ENCODE data around the gene LDLRAD4. TPM values are rescaled to one million over a fixed set of nuclear protein-coding genes. Genes with fewer than 3 reads are reported as not detected.

Gene LDLRAD4
- polyA plus RNA-seq, 3 donors: 10.3 to 11.5 (median 10.9) TPM

DNA sequence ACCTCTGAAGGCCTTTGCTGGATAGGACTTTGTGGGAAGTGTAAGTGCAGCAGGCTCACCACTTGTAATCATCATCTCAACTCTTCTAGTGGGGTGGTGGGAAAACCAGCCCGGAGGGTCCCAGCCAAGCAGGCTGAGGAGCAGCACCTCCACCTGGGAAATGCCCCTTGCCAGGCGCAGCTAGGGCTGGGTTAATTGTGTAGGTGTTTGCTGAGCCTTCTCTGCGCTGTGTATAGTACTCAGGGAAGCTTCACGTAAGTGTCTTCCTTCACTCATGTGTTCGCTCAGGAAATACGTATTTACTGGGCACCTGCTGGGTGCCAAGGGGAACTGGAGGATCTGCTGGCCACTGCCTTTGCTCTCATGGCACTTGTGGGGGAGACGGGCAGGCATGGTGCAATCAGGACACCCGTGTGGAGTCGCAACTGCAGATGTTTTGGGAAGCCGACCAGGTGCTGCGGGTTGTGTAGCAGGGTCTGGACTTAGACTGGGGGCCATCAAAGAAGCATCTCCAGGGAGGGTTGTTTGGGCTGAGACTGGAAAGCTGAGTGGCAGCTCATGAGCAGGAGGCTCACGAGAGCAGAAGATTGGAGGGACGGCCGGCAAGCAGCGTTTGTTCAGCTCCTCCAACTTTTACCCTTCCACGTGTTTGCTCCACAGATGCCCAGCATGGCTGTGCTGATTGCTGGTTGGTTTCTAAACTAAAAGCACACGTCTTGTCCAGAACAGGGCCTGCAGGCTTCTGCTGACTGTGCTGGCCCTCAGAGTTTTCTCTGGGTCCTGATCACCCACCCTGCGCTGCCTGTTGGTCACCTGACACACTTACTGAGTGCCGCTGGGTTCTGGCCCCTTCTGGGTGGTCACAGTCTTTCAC lies 164.6 kb downstream of the LDLRAD4 start:
- DNase-seq (ENCODE audit: extremely low read depth in 1 of 11, low read depth in 9 of 11, low spot score in 4 of 11): no peak

DNA sequence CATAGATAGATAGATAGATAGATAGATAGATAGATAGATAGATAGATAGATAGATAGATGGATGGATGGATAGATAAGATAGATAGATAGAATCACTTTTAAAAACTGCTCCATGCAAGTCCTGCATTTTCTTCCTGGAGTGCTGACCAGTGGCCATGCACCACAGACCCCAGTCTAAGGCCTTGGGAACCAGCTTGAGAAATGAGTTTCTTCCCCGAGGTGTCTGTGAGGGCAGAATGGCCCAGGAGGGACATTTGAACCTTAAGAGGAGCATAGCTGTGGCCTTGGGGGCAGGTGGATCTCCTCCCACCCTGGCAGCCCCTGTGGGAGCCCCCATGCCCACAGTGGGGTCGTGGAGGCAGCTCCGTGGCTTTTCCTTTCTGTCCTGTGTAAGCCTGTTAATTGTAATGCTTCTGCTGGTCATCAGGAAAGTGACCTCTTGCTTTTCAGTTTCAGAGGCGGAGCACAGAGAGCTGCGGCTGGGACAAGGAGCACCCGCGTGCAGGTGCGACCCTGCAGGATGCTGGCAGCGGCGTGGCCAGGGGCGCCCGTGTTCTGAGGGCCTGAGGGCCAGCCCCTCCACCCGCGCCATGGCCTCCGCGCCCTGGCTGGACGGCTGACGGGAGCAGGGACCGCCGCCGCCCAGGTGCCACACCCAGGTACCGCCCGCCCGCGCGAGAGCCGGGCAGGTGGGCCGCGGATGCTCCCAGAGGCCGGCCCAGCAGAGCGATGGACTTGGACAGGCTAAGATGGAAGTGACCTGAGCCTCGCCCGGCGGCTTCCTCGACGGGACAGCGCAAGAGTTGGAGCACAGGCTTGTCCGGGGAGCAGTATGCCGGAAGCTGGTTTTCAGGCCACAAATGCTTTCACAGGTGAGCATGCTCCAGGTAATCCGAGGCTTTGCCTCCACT lies 168.6 kb downstream of the LDLRAD4 start:
- no peak for DNase-seq (ENCODE audit: extremely low read depth in 1 of 11, low read depth in 9 of 11, low spot score in 4 of 11)

- no peak for DNase-seq (ENCODE audit: extremely low read depth in 1 of 11, low read depth in 9 of 11, low spot score in 4 of 11)
Observed at GRCh38 chr18:13387855-13388548, 169.4 kb downstream of the LDLRAD4 start.

DNA sequence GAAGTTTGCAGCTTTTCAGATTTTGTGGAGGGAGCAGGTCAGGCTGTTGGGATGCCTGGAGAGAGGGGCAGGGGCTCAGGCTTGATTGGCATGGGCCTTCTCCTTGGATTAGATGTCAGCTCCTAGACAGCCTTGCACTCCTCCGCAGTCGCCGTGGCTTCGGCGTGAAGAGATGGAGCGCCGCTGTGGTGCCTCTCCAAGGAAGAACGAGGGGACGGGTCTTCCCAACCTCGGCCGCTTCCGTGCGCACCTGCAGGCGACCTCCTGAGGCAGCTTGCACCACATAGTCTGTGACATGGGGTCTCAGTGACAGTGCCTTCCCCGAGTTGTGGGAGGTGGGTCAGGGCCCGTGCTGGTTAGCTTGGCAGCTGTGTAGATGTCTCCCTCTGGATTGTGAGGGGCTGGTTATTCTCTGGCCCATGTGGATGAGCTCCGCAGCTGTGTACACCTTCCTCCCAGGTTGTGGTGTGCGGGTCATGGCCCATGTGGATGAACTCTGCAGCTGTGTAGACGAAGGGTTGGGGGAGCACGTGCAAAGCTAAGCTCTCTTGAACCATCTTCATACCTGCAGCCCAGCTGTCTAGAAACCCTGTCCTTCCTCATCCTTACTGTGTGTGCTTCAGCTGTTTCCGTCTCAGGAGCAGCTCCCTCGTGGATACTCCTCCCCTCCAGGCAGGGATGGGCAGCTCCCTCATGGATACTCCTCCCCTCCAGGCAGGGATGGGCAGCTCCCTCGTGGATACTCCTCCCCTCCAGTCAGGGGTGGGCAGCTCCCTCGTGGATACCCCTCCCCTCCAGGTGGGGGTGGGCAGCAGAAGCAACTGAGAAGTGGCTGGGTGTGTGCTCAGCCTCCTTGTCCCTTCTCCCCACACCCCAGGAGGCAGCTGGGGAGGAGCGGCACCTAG lies 170.3 kb downstream of the LDLRAD4 start:
- DNase-seq (ENCODE audit: extremely low read depth in 1 of 11, low read depth in 9 of 11, low spot score in 4 of 11): no peak

DNA sequence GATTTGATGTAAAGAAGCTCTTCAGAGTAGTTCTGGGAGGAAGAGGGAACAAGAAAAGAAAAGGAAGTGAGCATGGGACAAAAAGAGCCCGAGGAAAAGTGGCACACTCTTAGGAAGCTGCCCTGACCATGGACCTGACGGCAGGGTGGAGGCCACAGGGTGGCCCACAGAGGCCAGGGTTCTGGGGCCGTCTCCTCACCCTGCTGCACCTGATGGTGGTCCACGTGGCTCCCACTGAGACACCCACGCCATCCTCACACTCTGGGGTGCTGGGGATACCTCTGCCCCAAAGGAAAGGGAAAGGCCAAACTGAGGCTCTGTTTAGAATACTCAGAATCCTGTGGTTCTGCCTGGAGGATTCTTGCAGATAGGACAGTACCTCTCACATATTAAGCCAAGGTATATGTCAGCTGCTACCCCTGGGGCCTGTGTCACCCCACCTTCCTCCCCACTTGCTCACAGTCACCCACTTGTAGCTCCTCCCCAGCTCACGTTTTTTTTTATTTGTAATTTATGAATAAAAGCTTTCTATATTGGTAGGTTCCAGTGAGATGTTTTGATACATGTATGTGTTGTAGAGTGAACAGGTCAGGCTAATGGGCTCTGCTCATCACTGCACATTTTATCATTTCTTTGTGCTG lies 171.1 kb downstream of the LDLRAD4 start:
- DNase-seq (ENCODE audit: extremely low read depth in 1 of 11, low read depth in 9 of 11, low spot score in 4 of 11): no peak

GRCh38 chr18:13390196-13390595 lies 171.6 kb downstream of the LDLRAD4 start:
- no peak for DNase-seq (ENCODE audit: extremely low read depth in 1 of 11, low read depth in 9 of 11, low spot score in 4 of 11)

DNA sequence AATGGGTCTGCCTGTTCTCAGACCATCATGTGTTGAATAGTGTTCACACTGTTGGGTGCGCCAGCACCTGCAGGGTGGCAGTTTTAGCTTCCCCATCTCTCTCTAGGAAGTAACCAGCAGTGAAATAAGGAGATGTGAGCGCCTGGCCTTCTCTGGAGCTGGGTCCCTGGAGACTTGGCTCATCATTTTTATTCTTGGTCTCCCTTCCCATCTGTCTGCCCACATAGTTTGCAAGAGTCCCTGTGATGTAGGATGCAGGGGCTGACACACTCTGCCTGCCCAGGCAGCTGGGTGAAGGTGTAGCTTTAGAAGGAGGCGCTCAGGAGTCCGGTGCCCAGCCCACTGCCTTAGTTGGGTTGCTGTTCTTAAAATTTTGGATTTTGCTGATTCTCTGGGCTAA lies 172.2 kb downstream of the LDLRAD4 start:
- DNase-seq (ENCODE audit: extremely low read depth in 1 of 11, low read depth in 9 of 11, low spot score in 4 of 11): no peak

DNA sequence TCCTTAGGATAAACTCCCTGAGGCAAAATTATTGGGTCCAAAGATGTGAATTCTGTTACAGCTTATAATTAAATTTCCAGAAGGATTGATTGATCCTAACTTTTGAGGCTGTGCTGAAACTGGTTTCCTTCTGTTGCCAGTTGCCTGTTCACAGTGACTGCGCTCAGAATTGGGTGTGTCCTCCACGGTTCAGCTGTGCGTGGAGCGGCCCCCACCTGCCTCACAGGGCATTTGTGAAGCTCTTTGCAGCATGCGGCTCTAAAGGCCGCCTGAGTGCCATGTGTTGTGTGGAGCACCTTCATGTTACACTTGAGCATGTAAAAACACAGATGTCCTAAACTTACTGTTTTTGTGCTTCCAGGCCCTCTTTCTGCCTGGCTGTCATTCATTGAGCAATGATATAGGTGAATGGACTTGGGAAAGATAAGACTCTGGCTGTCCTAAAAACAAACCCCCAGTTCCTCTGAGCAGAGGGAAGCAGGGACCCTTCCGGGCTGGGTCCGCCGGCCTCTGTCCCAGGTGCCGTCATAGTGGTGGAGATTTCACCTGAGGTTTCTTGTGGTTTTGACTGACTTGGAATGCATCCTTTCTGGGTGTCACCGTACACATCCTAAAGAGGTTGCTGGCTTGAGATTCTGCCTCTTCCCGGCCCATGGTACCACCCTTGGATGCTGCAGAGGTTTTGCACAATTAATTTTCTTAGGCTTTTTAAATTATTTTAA lies 173.6 kb downstream of the LDLRAD4 start:
- DNase-seq (ENCODE audit: extremely low read depth in 1 of 11, low read depth in 9 of 11, low spot score in 4 of 11): no peak

DNA sequence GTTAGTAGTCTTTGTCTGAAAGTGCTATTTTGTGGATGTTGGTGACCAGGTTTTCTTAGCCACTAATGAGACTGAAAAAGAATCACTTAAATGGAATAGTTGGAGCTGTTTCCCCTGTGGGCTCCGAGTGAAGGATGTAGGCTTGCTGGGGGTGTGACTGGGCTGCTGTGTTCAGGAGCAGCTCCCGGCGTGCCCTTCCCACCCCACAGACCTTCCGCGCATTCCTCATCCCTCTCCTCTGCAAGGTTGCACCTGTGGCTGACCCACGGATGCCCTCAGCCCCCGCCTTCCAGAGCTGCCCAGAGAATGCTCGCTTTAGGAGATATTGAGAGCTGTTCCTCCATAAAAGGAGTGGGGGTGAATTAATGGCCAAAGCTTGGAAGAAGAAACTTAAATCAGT lies 174.3 kb downstream of the LDLRAD4 start:
- no peak for DNase-seq (ENCODE audit: extremely low read depth in 1 of 11, low read depth in 9 of 11, low spot score in 4 of 11)

DNA sequence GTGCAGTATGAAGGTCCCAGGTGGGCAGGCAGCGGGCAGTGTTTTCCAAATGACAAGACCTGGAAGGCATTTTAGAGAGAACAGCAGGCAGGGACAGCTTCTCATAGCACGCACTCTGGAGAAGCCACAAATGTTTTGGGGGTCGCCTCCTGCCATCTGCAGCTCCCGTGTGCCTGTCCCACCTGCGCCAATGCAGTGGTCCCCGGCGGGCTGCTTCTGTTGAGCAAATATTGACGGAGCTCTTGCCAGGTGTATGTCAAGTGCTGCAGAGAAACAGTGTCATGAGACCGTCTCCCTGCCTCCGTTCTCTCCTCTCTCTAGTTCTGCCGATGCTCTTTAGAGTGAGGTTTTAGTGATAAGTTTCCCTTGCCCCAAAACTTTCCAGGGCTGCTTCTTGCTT lies 174.8 kb downstream of the LDLRAD4 start:
- DNase-seq (ENCODE audit: extremely low read depth in 1 of 11, low read depth in 9 of 11, low spot score in 4 of 11): no peak

DNA sequence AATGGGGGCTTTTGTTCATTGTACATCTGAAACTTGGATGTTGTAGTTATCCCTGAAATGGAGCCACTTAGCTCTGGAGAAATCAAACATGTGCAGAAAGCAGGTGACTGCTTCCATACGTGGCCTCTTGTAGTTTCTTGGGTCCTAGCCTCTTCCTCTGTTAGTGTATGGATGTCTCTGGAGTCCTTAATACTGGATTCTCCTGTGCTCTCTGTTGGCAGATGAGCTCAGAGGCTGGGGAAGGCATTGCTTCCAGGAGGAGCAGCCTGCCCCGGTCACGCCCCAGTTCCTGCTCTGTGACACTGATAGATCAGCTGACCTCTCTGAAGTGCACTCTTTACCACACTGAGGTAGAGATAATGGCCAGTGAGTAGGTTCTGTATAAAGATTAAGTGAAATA lies 176.2 kb downstream of the LDLRAD4 start:
- DNase-seq (ENCODE audit: extremely low read depth in 1 of 11, low read depth in 9 of 11, low spot score in 4 of 11): no peak

DNA sequence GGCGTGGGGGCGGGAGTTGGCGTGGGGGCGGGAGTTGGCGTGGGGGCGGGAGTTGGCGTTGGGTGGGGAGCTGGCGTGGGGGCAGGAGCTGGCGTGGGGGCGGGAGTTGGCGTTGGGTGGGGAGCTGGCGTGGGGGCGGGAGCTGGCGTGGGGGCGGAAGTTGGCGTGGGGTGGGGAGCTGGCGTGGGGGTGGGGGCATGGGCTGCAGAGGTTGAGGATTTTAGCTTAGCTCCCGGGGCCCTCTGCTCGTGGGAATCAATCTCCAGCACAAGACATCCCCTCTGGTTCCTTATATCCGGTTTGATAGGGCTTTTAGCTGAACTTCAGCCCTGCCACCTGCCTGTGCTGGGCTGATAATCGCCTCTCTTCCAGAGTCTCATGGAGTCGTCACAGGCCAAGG lies 177.0 kb downstream of the LDLRAD4 start:
- no peak for DNase-seq (ENCODE audit: extremely low read depth in 1 of 11, low read depth in 9 of 11, low spot score in 4 of 11)

GRCh38 chr18:13397504-13398163 lies 179.1 kb downstream of the LDLRAD4 start:
- no peak for DNase-seq (ENCODE audit: extremely low read depth in 1 of 11, low read depth in 9 of 11, low spot score in 4 of 11)

DNA sequence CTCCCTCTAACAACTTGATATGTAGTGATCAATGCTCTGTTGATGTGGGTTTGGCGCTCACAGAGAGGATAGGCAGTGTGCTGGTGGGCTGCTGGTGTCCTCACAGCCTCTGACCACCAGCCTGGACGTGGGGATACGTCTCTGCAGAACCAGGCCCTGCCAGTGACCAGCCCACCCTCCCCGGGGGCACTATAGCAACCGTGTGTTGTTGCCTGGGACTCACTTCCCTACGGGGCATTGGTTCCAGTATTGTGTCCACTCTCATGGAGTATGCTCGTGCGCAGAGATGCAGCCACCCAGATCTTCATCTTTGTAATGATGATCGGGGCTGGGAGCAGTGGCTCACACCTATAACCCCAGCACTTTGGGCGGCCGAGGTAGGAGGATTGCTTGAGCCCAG lies 180.1 kb downstream of the LDLRAD4 start:
- DNase-seq (ENCODE audit: extremely low read depth in 1 of 11, low read depth in 9 of 11, low spot score in 4 of 11): no peak

DNA sequence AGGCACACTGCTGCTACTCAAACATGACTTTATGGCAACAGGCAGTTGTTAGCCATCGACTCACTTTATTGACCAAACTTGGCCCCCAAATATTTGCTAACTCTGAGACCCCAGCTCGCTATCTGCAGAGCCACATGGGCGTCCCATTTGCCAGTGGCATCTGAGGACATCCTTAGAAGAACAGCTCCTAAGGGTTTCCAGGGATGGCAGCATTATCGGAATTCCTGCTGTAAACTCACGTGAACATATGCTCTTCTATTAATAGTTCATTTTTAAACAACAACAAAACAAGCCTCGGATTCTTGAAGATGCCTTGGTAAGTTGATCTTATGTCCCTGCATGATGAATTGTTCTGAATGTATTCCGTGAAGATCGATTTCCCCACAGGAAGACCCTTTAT lies 181.0 kb downstream of the LDLRAD4 start:
- DNase-seq (ENCODE audit: extremely low read depth in 1 of 11, low read depth in 9 of 11, low spot score in 4 of 11): no peak

DNA sequence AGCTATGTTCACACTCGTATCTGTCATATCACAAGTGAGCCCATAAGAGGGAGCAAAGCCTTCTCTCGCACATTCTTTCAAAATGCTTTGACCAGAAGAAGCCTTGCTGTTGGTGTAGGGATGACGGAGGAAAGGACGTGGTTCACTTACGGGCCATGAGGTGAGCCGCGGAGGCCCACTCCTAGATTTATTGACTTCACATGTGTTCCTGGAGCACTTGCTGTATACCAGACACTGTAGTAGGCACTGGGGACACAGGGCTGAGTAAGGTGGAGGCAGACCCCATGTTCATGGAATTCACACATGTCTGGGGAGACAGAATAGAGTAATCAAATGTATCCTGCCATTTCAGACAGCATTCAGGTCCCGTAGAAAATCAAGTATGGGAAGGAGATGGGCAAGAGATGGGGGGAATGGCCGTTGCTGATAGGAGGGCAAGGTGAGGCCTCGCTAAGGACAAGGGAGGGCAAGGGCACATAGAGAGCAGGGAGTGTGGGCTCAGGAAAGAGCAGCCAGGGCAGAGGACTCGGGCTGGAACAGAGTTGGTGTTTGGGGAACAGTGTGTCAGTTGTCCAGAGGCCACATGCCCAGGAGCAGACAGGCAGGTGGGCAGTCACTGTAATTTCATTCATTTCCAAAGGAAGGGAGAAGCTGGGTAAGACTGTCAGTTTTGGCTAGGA lies 182.2 kb downstream of the LDLRAD4 start:
- DNase-seq (ENCODE audit: extremely low read depth in 1 of 11, low read depth in 9 of 11, low spot score in 4 of 11): no peak
